Adrenal gland (tissue), 5 donors: ENCODE measurements around the gene ERLEC1.

ENCODE experiments used
- CTCF ChIP-seq, 6 experiments: fragments of 450-650 bp in 4 of 6; fragments of 200-600 bp in 2 of 6; sonication (generic) in 1 of 6; IDR thresholded peaks; 1 replicate in 5 of 6; 2 replicates in 1 of 6; pipeline versions ENCODE4 v1.5.1 to v1.8.0; 2016 to 2021; ENCODE audit warnings: antibody characterized with exemption in 6 of 6, mild to moderate bottlenecking in 2 of 6, moderate library complexity in 1 of 6
- POLR2A ChIP-seq, 2 donors: fragments of 450-650 bp; IDR thresholded peaks; one replicate each; pipeline ENCODE4 v1.6.1; 2017; ENCODE audit warnings: antibody characterized with exemption in 2 of 2, mild to moderate bottlenecking in 2 of 2, moderate library complexity in 1 of 2
- donor health status: DM: no; HTN: no; CAD: no.

- TF ChIP-seq CTCF (IDR thresholded peaks at IDR 0.05) = peak in 1 of 6 experiments; percentile 16
- no peak for TF ChIP-seq POLR2A (IDR thresholded peaks at IDR 0.05)
Measured at GRCh38 chr2:53859206-53860181, 72.7 kb downstream of the ERLEC1 start, which contains the start of gene GPR75.
